SK-N-SH (cell line): ENCODE measurements around the gene SPATA19. TPM values are rescaled to one million over a fixed set of nuclear protein-coding genes. Genes with fewer than 3 reads are reported as not detected.

Experiments
- CHD2 ChIP-seq: fragments of 150-350 bp; IDR thresholded peaks from 2 replicates; pipeline ENCODE4 v1.6.1; 2018; ENCODE audit warnings: low read length; ENCODE audit not compliant: partially characterized antibody
- FOSL2 ChIP-seq: IDR thresholded peaks from 2 replicates; pipeline ENCODE4 v1.4.0; 2012; ENCODE audit warnings: low read depth, mild to moderate bottlenecking, moderate library complexity, borderline replicate concordance
- GATA2 ChIP-seq: sonication (generic); formaldehyde crosslinking; IDR thresholded peaks from 2 replicates; pipeline ENCODE4 v1.5.0; 2020; ENCODE audit warnings: mild to moderate bottlenecking, missing genetic modification reagents
- JUND ChIP-seq: IDR thresholded peaks from 2 replicates; pipeline ENCODE4 v1.4.0; 2012
- NFIC ChIP-seq: IDR thresholded peaks from 2 replicates; pipeline ENCODE4 v1.4.0; 2012; ENCODE audit warnings: borderline replicate concordance
- RCOR1 ChIP-seq: fragments of 150-350 bp; IDR thresholded peaks from 2 replicates; pipeline ENCODE4 v1.6.1; 2017; ENCODE audit warnings: antibody characterized with exemption, low read length
- REST ChIP-seq: IDR thresholded peaks from 2 replicates; pipeline ENCODE4 v1.6.1; 2012; ENCODE audit warnings: mild to moderate bottlenecking, low read depth, low read length, moderate library complexity
- RFX5 ChIP-seq: IDR thresholded peaks from 2 replicates; pipeline ENCODE4 v1.6.1; 2012; ENCODE audit warnings: mild to moderate bottlenecking, improper control_type of control experiment, low read length
- ZBTB33 ChIP-seq: IDR thresholded peaks from 2 replicates; pipeline ENCODE4 v1.4.0; 2012; ENCODE audit warnings: low read depth, borderline replicate concordance
- polyA plus RNA-seq, 3 experiments: library from polyadenylated mRNA; depleted of rRNA; stranded (reverse); fragments of >200 nt; gene quantifications; 2 replicates each; pipeline ENCODE4 v1.2.3, GENCODE V29; 2012
- TF ChIP-seq, protein P1 (sequence below): IDR thresholded peaks from 2 replicates; pipeline ENCODE4 v1.4.0; 2012; ENCODE audit warnings: low read depth, borderline replicate concordance
- TF ChIP-seq, protein P2 (sequence below): IDR thresholded peaks from 2 replicates; pipeline ENCODE4 v1.4.0; 2012; ENCODE audit warnings: low read depth
- TF ChIP-seq, protein P3 (sequence below): fragments of 150-350 bp; IDR thresholded peaks from 2 replicates; pipeline ENCODE4 v1.6.1; 2017; ENCODE audit warnings: antibody characterized with exemption, low read length, low read depth, borderline replicate concordance

The SPATA19 gene
- polyA plus RNA-seq, 1 of the 3 experiments (the other 2 are of a cell fraction): not detected

- TF ChIP-seq REST (no peak), FOSL2 (no peak), NFIC (no peak), GATA2 (CRISPR knock-in tag) (no peak), JUND (no peak), CHD2 (no peak), ZBTB33 (no peak), RFX5 (no peak), RCOR1 (no peak)
- TF ChIP-seq, protein P1, sequence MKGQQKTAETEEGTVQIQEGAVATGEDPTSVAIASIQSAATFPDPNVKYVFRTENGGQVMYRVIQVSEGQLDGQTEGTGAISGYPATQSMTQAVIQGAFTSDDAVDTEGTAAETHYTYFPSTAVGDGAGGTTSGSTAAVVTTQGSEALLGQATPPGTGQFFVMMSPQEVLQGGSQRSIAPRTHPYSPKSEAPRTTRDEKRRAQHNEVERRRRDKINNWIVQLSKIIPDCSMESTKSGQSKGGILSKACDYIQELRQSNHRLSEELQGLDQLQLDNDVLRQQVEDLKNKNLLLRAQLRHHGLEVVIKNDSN: no peak
- TF ChIP-seq, protein P2, sequence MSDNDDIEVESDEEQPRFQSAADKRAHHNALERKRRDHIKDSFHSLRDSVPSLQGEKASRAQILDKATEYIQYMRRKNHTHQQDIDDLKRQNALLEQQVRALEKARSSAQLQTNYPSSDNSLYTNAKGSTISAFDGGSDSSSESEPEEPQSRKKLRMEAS: no peak
- TF ChIP-seq, protein P3, sequence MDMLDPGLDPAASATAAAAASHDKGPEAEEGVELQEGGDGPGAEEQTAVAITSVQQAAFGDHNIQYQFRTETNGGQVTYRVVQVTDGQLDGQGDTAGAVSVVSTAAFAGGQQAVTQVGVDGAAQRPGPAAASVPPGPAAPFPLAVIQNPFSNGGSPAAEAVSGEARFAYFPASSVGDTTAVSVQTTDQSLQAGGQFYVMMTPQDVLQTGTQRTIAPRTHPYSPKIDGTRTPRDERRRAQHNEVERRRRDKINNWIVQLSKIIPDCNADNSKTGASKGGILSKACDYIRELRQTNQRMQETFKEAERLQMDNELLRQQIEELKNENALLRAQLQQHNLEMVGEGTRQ: no peak
These were observed 35.5 kb downstream of the SPATA19 start (continued) for GRCh38 chr11:133809569-133810491.
